ENCODE data around the gene PACS2.

DNA sequence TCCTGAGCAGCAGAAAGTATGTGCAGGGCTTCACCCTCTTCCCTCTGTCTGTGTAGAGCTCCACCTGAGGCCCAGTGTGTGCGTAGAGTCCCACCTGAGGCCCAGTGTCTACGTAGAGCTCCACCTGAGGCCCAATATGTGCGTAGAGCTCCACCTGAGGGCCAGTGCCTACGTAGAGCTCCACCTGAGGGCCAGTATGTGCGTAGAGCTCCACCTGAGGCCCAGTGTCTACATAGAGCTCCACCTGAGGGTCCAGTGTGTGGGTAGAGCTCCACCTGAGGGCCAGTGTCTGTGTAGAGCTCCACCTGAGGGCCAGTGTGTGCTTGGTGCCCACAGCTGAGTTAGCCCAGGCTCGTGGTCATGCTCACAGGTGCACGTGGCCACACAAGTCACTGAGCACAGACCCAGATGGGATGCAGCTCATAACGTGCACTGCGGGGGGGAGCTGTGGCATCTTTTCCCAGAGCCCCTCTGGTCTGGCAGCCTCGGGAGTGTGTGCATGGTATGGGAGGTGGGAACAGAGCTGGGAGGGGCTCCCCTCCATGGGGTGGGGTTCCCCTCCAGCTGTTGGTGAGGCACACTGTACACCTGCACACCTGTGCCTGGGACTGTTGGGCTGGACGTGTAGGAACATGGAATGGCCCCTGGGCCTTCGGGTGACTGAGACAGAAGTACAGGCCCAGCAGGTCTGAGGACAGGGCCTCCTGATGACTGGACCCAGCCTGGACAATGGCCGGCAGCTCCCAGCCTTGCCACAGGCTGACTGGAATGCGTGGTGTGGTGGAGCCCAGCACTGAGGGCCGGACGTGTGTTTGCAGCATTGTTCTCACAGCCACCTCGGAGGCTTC lies 20.1 kb downstream of the PACS2 start:
- TF ChIP-seq FOXK1 (CRISPR knock-in tag; IDR thresholded peaks at IDR 0.05): no peak
- TF ChIP-seq, protein P1, sequence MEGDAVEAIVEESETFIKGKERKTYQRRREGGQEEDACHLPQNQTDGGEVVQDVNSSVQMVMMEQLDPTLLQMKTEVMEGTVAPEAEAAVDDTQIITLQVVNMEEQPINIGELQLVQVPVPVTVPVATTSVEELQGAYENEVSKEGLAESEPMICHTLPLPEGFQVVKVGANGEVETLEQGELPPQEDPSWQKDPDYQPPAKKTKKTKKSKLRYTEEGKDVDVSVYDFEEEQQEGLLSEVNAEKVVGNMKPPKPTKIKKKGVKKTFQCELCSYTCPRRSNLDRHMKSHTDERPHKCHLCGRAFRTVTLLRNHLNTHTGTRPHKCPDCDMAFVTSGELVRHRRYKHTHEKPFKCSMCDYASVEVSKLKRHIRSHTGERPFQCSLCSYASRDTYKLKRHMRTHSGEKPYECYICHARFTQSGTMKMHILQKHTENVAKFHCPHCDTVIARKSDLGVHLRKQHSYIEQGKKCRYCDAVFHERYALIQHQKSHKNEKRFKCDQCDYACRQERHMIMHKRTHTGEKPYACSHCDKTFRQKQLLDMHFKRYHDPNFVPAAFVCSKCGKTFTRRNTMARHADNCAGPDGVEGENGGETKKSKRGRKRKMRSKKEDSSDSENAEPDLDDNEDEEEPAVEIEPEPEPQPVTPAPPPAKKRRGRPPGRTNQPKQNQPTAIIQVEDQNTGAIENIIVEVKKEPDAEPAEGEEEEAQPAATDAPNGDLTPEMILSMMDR (IDR thresholded peaks at IDR 0.05): no peak
- no peak for TF ChIP-seq ETV6 (CRISPR knock-in tag; IDR thresholded peaks at IDR 0.05)
- TF ChIP-seq, protein P2, sequence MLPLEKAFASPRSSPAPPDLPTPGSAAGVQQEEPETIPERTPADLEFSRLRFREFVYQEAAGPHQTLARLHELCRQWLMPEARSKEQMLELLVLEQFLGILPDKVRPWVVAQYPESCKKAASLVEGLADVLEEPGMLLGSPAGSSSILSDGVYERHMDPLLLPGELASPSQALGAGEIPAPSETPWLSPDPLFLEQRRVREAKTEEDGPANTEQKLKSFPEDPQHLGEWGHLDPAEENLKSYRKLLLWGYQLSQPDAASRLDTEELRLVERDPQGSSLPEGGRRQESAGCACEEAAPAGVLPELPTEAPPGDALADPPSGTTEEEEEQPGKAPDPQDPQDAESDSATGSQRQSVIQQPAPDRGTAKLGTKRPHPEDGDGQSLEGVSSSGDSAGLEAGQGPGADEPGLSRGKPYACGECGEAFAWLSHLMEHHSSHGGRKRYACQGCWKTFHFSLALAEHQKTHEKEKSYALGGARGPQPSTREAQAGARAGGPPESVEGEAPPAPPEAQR (CRISPR knock-in tag; IDR thresholded peaks at IDR 0.05): no peak
- no peak for TF ChIP-seq CREB1 (CRISPR knock-in tag; IDR thresholded peaks at IDR 0.05)
- TF ChIP-seq, protein P3, sequence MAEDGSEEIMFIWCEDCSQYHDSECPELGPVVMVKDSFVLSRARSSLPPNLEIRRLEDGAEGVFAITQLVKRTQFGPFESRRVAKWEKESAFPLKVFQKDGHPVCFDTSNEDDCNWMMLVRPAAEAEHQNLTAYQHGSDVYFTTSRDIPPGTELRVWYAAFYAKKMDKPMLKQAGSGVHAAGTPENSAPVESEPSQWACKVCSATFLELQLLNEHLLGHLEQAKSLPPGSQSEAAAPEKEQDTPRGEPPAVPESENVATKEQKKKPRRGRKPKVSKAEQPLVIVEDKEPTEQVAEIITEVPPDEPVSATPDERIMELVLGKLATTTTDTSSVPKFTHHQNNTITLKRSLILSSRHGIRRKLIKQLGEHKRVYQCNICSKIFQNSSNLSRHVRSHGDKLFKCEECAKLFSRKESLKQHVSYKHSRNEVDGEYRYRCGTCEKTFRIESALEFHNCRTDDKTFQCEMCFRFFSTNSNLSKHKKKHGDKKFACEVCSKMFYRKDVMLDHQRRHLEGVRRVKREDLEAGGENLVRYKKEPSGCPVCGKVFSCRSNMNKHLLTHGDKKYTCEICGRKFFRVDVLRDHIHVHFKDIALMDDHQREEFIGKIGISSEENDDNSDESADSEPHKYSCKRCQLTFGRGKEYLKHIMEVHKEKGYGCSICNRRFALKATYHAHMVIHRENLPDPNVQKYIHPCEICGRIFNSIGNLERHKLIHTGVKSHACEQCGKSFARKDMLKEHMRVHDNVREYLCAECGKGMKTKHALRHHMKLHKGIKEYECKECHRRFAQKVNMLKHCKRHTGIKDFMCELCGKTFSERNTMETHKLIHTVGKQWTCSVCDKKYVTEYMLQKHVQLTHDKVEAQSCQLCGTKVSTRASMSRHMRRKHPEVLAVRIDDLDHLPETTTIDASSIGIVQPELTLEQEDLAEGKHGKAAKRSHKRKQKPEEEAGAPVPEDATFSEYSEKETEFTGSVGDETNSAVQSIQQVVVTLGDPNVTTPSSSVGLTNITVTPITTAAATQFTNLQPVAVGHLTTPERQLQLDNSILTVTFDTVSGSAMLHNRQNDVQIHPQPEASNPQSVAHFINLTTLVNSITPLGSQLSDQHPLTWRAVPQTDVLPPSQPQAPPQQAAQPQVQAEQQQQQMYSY (CRISPR knock-in tag; IDR thresholded peaks at IDR 0.05): no peak
- no peak for TF ChIP-seq ARID4B (CRISPR knock-in tag; IDR thresholded peaks at IDR 0.05; ENCODE audit: borderline replicate concordance)
- TF ChIP-seq, protein P4, sequence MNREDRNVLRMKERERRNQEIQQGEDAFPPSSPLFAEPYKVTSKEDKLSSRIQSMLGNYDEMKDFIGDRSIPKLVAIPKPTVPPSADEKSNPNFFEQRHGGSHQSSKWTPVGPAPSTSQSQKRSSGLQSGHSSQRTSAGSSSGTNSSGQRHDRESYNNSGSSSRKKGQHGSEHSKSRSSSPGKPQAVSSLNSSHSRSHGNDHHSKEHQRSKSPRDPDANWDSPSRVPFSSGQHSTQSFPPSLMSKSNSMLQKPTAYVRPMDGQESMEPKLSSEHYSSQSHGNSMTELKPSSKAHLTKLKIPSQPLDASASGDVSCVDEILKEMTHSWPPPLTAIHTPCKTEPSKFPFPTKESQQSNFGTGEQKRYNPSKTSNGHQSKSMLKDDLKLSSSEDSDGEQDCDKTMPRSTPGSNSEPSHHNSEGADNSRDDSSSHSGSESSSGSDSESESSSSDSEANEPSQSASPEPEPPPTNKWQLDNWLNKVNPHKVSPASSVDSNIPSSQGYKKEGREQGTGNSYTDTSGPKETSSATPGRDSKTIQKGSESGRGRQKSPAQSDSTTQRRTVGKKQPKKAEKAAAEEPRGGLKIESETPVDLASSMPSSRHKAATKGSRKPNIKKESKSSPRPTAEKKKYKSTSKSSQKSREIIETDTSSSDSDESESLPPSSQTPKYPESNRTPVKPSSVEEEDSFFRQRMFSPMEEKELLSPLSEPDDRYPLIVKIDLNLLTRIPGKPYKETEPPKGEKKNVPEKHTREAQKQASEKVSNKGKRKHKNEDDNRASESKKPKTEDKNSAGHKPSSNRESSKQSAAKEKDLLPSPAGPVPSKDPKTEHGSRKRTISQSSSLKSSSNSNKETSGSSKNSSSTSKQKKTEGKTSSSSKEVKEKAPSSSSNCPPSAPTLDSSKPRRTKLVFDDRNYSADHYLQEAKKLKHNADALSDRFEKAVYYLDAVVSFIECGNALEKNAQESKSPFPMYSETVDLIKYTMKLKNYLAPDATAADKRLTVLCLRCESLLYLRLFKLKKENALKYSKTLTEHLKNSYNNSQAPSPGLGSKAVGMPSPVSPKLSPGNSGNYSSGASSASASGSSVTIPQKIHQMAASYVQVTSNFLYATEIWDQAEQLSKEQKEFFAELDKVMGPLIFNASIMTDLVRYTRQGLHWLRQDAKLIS (CRISPR knock-in tag; IDR thresholded peaks at IDR 0.05; ENCODE audit: borderline replicate concordance): no peak
- TF ChIP-seq TEAD4 (CRISPR knock-in tag; IDR thresholded peaks at IDR 0.05): no peak
- no peak for TF ChIP-seq IRF2 (CRISPR knock-in tag; IDR thresholded peaks at IDR 0.05; ENCODE audit: borderline replicate concordance, low read depth)
